Trophoblast cell (in vitro differentiated cells and primary cell): ENCODE measurements around the gene NR6A1.

Source experiments
- DNase-seq, 2 donors: peaks; one replicate each; pipeline ENCODE4 v3.0.0-alpha.2; 2016
- H2AFZ ChIP-seq: 2 replicates; pipeline ENCODE4 v1.6.1; 2013; ENCODE audit warnings: low read length, moderate library complexity, mild to moderate bottlenecking; ENCODE audit not compliant: insufficient read depth, poor library complexity
- H2AK5ac ChIP-seq: 2 replicates; pipeline ENCODE4 v1.6.1; 2013; ENCODE audit warnings: mild to moderate bottlenecking, low read length
- H2BK120ac ChIP-seq: 2 replicates; pipeline ENCODE4 v1.6.1; 2013; ENCODE audit warnings: low read length, mild to moderate bottlenecking, moderate library complexity; ENCODE audit not compliant: insufficient read depth, poor library complexity
- H2BK12ac ChIP-seq: 2 replicates; pipeline ENCODE4 v1.6.1; 2013; ENCODE audit warnings: mild to moderate bottlenecking, low read length, moderate library complexity
- H2BK5ac ChIP-seq: 2 replicates; pipeline ENCODE4 v1.6.1; 2013; ENCODE audit warnings: low read length, low read depth, moderate library complexity, mild to moderate bottlenecking; ENCODE audit not compliant: poor library complexity
- H3K14ac ChIP-seq: 2 replicates; pipeline ENCODE4 v1.6.1; 2013; ENCODE audit warnings: mild to moderate bottlenecking, low read length
- H3K18ac ChIP-seq: 2 replicates; pipeline ENCODE4 v1.6.1; 2013; ENCODE audit warnings: mild to moderate bottlenecking, low read length
- H3K23ac ChIP-seq: 2 replicates; pipeline ENCODE4 v1.6.1; 2013; ENCODE audit warnings: low read length
- H3K27ac ChIP-seq: 2 replicates; pipeline ENCODE4 v1.5.1; 2013; ENCODE audit warnings: low read depth, mild to moderate bottlenecking, inconsistent platforms, low read length, moderate library complexity
- H3K27me3 ChIP-seq: 2 replicates; pipeline ENCODE4 v1.6.1; 2013; ENCODE audit warnings: inconsistent platforms, mild to moderate bottlenecking, low read length, moderate library complexity; ENCODE audit not compliant: insufficient read depth
- H3K36me3 ChIP-seq, 2 experiments: 1 replicate in 1 of 2; 2 replicates in 1 of 2; pipeline ENCODE4 v1.6.1; 2013; ENCODE audit warnings: low read length in 2 of 2, mild to moderate bottlenecking in 2 of 2, moderate library complexity in 1 of 2; ENCODE audit not compliant: insufficient read depth in 2 of 2, control insufficient read depth in 1 of 2
- H3K4ac ChIP-seq: 2 replicates; pipeline ENCODE4 v1.6.1; 2013; ENCODE audit warnings: low read depth, mild to moderate bottlenecking, low read length, moderate library complexity
- H3K4me1 ChIP-seq, 2 experiments: 1 replicate in 1 of 2; 2 replicates in 1 of 2; pipeline ENCODE4 v1.6.1; 2013; ENCODE audit warnings: low read length in 2 of 2, mild to moderate bottlenecking in 2 of 2, moderate library complexity in 1 of 2; ENCODE audit not compliant: insufficient read depth in 2 of 2, control insufficient read depth in 1 of 2
- H3K4me2 ChIP-seq: 2 replicates; pipeline ENCODE4 v1.6.1; 2013; ENCODE audit warnings: inconsistent platforms, mild to moderate bottlenecking, low read length, moderate library complexity
- H3K4me3 ChIP-seq: 2 replicates; pipeline ENCODE4 v1.5.1; 2013; ENCODE audit warnings: mild to moderate bottlenecking, low read depth, low read length, inconsistent platforms
- H3K79me1 ChIP-seq: one replicate; pipeline ENCODE4 v1.6.1; 2013; ENCODE audit warnings: low read length
- H3K79me2 ChIP-seq: 2 replicates; pipeline ENCODE4 v1.6.1; 2013; ENCODE audit warnings: low read length, mild to moderate bottlenecking; ENCODE audit not compliant: control insufficient read depth, insufficient read depth, poor library complexity
- H3K9ac ChIP-seq: 2 replicates; pipeline ENCODE4 v1.6.1; 2013; ENCODE audit warnings: mild to moderate bottlenecking, low read length
- H3K9me3 ChIP-seq: 2 replicates; pipeline ENCODE4 v1.6.1; 2013; ENCODE audit warnings: low read depth, mild to moderate bottlenecking, control low read depth, inconsistent platforms, low read length; ENCODE audit not compliant: insufficient read depth
- H4K12ac ChIP-seq: 2 replicates; pipeline ENCODE4 v1.6.1; 2013; ENCODE audit warnings: low read depth, mild to moderate bottlenecking, low read length, moderate library complexity
- H4K8ac ChIP-seq: 2 replicates; pipeline ENCODE4 v1.6.1; 2013; ENCODE audit warnings: low read depth, mild to moderate bottlenecking, low read length, moderate library complexity
- H4K91ac ChIP-seq: one replicate; pipeline ENCODE4 v1.6.1; 2013; ENCODE audit warnings: low read depth, mild to moderate bottlenecking, low read length, moderate library complexity
- WGBS: extraction: QIAGEN DNeasy Blood & Tissue Kit; methylation state at CpG from one replicate; pipeline ENCODE4 v1.1.7; 2013; ENCODE audit warnings: missing lambda C conversion rate; ENCODE audit not compliant: insufficient read length, insufficient coverage; ENCODE audit errors: extremely low coverage; 5-methylcytosine and 5-hydroxymethylcytosine counted together

Gene NR6A1

DNA sequence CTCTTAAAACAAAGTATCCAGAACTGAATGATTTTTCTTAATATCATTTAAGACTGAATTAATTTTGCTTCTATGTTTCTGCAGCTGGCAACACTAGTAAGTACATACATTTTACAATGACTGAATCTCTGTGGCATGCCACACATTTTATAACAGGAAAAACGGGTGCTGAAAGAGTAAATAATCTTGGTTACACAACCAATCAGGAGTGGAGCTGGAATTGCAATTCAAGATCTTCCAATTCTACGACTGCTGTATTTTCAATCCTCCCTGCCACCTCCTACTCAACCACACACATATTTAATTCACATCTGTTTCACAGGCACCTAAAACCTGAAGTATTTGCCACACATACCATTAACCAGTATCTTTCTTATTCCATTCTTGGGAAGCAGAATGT lies 211.2 kb downstream of the NR6A1 start:
- H2BK5ac ChIP-seq = no peak overlapping the region
- no peak overlapping the region for H2BK12ac ChIP-seq
- H2AK5ac ChIP-seq = no peak overlapping the region
- no CpG with 5 or more reads among the region's 2 CpGs for whole genome bisulfite sequencing
- H3K4me1 ChIP-seq = peaks cover 0 to 3% of the 10 kb centered on the region in 2 experiments
- H3K79me1 ChIP-seq = no peaks in the 10 kb centered on the region
- no peak overlapping the region for H2BK120ac ChIP-seq
- no peak overlapping the region for H3K9ac ChIP-seq
- no peak overlapping the region for H4K8ac ChIP-seq
- H3K4me2 ChIP-seq = no peak overlapping the region
- H3K27me3 ChIP-seq = no peaks in the 10 kb centered on the region
- H3K23ac ChIP-seq = no peak overlapping the region
- no peak overlapping the region for H3K18ac ChIP-seq
- no peaks in the 10 kb centered on the region for H3K9me3 ChIP-seq
- no peaks in the 10 kb centered on the region for H3K36me3 ChIP-seq
- no peak overlapping the region for H2AFZ ChIP-seq
- H3K4me3 ChIP-seq = no peak overlapping the region
- no peak overlapping the region for H3K27ac ChIP-seq
- no peak overlapping the region for H3K4ac ChIP-seq
- H4K91ac ChIP-seq = no peak overlapping the region
- peak; percentile 62 to 90 for DNase-seq
- H4K12ac ChIP-seq = no peak overlapping the region
- no peaks in the 10 kb centered on the region for H3K79me2 ChIP-seq
- H3K14ac ChIP-seq = no peak overlapping the region

DNA sequence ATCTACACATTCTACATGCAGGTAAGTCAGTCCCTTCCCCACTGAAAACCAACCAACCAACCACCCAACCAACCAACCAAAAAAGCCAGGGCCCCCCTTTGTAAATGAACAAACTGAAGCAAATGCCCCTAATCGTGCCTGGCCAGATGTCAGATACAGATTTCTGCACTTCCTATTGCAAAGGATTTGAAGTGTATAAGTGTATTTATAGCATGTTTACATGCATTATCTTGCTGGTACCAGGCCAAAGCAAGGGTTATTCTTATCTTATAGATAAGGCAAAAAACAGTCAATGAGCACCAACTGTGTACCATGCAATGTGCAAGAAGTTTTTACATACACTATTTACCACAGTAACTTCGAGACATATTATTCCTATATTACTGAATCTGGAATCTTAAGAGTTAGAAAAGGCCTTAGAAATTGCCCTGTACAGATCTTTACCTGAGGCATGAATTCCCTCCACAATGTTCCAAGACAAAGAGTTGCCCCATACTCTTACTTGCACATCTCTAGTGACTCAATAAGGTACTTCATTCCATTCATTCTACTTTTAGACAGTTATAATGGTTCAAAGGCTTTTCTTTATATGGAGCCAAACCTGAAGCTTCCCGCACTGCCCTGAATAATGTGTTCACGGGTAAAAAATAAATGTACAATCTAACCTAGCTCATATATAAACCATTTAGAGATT lies 212.2 kb downstream of the NR6A1 start:
- no peak overlapping the region for H2AFZ ChIP-seq
- no CpG with 5 or more reads among the region's 4 CpGs for WGBS
- H3K79me2 ChIP-seq = no peaks in the 10 kb centered on the region

DNA sequence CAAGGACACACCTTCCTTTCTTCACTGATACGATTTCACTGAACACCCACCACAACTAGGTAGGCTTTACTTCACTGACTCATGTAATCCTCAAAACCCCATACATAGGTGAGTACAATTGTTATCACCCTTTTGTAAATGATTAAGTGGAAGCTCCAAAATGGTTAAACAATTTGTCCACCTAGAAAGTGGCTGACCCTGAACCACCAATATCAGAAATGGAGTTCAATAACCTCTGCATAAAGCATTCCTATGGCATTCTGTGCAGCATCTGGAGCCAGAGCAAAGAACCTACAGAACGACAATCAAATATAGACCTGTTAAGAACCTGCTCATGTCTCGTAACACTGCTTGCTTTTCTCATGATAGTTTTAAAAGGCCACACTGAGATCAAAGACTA lies 213.2 kb downstream of the NR6A1 start:
- H4K91ac ChIP-seq = no peak overlapping the region
- WGBS = no CpG with 5 or more reads among the region's 3 CpGs

More for the DNA sequence above, 212.2 kb downstream of the NR6A1 start:
- no peak overlapping the region for H3K27ac ChIP-seq
- no peak overlapping the region for H3K4ac ChIP-seq
- no peak overlapping the region for H4K12ac ChIP-seq
- H2BK5ac ChIP-seq = no peak overlapping the region
- H3K27me3 ChIP-seq = no peaks in the 10 kb centered on the region
- DNase-seq = peak; percentile 12 to 80
- no peak overlapping the region for H4K8ac ChIP-seq
- no peak overlapping the region for H3K14ac ChIP-seq
- no peak overlapping the region for H2BK120ac ChIP-seq
- H3K18ac ChIP-seq = no peak overlapping the region
- H2BK12ac ChIP-seq = no peak overlapping the region
- H3K79me1 ChIP-seq = no peaks in the 10 kb centered on the region
- no peak overlapping the region for H3K23ac ChIP-seq
- H4K91ac ChIP-seq = no peak overlapping the region
- peaks cover 0 to 4% of the 10 kb centered on the region in 2 experiments for H3K4me1 ChIP-seq
- H3K36me3 ChIP-seq = peaks cover 0 to 2% of the 10 kb centered on the region in 2 experiments
- no peaks in the 10 kb centered on the region for H3K9me3 ChIP-seq
- no peak overlapping the region for H3K9ac ChIP-seq
- H2AK5ac ChIP-seq = no peak overlapping the region
- no peak overlapping the region for H3K4me3 ChIP-seq
- H3K4me2 ChIP-seq = no peak overlapping the region

DNA sequence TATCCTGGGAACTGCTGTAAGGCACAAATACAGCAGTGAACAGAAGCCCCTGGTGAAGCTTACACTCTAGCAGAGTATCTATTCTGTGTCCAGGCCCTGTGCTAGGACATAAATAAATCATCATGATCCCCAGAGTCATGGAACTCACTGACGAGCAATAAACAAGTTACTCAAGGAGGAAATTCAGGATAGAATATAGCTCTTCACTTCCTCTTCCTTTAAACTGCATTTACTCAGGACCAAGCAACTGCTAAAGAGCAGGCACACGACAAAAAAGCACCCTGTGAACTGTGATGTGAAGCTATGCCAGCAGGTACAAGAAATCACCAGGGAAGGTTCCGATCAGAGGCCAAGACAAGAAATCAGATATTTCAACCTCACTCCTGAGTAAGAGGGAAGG lies 216.1 kb downstream of the NR6A1 start:
- Histone ChIP-seq H3K36me3 (peaks cover 0 to 2% of the 10 kb centered on the region in 2 experiments), H2BK5ac (no peak overlapping the region), H3K27me3 (no peaks in the 10 kb centered on the region), H3K9me3 (no peaks in the 10 kb centered on the region), H3K9ac (no peak overlapping the region), H3K18ac (no peak overlapping the region), H3K27ac (no peak overlapping the region), H3K79me2 (no peaks in the 10 kb centered on the region), H4K12ac (no peak overlapping the region), H3K14ac (no peak overlapping the region), H4K8ac (no peak overlapping the region), H3K79me1 (no peaks in the 10 kb centered on the region), H2BK12ac (no peak overlapping the region), H2AK5ac (no peak overlapping the region), H3K4me2 (no peak overlapping the region), H2BK120ac (no peak overlapping the region), H2AFZ (no peak overlapping the region), H3K4me3 (no peak overlapping the region), H3K4me1 (peaks cover 2 to 7% of the 10 kb centered on the region in 2 experiments), H3K23ac (no peak overlapping the region), H3K4ac (peak overlapping the region; percentile 49), H4K91ac (no peak overlapping the region)
- WGBS = no CpG with 5 or more reads among the region's 3 CpGs
- DNase-seq = no peak

More for the DNA sequence above, 213.2 kb downstream of the NR6A1 start:
- Histone ChIP-seq H3K79me2 (no peaks in the 10 kb centered on the region), H2AFZ (no peak overlapping the region), H3K14ac (no peak overlapping the region), H3K9me3 (no peaks in the 10 kb centered on the region), H4K12ac (no peak overlapping the region), H3K4me1 (peaks cover 0 to 4% of the 10 kb centered on the region in 2 experiments), H3K36me3 (peaks cover 0 to 2% of the 10 kb centered on the region in 2 experiments), H3K9ac (no peak overlapping the region), H3K27ac (no peak overlapping the region), H3K4me2 (no peak overlapping the region), H2BK120ac (no peak overlapping the region), H4K8ac (no peak overlapping the region), H3K4me3 (no peak overlapping the region), H3K18ac (no peak overlapping the region), H3K79me1 (no peaks in the 10 kb centered on the region), H2BK5ac (no peak overlapping the region), H2AK5ac (no peak overlapping the region), H3K4ac (no peak overlapping the region), H3K27me3 (no peaks in the 10 kb centered on the region), H3K23ac (no peak overlapping the region), H2BK12ac (no peak overlapping the region)
- no peak for DNase-seq
